HG03460 (cell line): Measurements from ENCODE around the gene NRP2.

Experiments
- ATAC-seq: cut with Tn5 transposase; IDR thresholded peaks from one replicate; pipeline ENCODE4 v1.9.1; 2021; ENCODE audit not compliant: unreplicated experiment

The NRP2 gene

DNA sequence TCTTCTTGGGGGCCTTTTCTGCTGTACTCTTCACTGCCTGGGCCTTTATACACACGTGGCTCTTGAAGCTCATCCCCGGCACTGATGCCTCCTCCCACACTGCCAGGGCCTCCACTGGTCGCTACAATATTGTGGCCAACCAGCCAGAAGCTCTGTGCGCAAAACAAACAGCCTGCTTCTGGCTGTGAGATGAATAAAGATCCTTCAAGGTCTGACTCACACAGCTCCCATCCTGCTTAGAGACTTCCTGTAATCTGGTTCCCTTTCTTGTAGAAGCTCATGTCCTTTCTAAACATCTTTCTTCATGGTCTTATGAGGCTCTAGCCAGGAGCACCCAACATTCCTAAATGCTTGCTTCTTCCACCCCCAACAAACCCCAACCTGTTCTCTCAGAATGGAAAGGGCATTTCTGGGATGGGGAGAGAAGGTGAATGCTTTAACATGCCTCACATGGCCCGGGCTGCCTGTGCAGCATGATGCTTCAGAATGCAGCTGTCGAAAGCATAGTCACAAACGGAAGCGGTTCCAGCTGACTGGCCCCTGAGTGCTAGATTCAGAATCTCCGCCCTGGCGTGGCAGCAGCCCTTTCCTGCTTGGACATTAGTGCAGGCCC, 24.6 kb downstream of the NRP2 start:
- peak; percentile 95 for ATAC-seq

DNA sequence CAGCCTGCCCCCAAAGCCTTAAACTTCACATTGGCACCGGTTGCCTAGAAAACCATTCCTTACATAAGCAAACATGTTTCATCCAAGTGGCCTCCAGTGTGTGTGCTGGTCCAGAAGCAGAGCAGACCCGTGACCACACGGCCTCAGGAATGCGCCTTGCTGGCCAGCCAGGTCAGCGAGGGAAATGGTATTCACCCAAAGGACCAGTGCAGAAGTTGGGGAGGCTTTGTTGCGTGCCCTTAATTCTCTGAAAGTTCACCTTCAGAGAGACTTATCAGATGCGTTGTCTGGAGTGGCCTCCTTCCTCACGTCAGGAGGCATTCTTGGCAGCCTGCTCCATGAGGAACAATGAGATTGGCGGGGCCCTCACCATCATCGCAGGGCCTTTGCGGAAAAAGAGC, 25.9 kb downstream of the NRP2 start:
- ATAC-seq = no peak

DNA sequence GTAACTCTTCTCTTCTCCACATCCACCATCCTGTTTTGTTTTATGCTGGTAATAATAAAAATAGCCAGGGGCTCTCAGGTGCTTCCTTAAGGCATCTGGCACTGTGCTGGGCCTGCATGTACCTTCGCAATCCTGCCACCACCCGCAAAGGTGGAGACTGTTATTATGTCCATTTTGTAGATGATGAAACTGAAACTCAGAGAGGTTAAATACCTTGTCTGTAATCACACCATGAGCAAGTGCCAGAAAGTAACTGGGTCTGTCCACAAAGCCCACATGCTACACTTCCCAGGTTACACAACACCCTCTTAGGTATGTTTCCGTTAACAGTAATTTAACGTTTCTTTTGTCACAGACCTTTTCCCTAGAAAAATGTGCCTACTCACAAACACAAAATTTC, 27.0 kb downstream of the NRP2 start:
- no peak for ATAC-seq

DNA sequence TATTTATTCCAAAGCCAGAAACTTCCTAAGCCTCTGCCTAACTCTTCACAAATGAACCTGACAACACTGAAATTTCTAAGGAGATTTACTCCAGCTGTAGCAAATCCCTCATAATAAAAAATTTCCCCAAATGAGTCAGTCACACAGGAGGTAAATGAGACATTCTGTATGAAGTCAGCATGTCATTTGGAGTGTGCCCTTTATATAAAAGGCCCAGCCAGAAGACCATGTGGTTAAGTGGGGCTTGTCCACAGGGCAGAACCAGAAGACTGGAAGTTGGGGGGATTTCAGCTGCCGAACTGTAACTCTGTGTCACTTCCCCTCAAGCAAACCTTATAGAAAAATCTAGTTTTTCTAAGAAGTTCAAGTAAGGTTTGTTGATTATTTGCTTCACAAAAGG, 30.2 kb downstream of the NRP2 start:
- no peak for ATAC-seq

DNA sequence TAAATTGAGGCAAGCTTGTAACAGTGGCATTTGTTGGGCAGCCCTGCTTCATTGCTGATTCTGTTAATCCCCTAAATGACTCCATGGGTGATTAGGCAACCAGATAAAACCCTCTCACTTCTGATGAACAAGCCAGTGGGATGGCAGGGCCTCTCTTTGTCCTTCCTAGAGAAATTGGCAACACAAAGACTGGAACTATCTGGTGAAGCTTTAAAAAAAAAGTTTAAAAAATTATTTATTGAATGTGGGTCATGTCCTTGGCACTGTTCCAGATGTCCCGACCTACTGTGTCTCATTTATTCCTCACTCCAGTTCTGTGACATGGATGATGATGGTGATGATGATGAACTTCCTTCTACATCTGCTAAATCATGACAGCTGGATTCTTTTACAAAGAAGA, 30.8 kb downstream of the NRP2 start:
- ATAC-seq = no peak

DNA sequence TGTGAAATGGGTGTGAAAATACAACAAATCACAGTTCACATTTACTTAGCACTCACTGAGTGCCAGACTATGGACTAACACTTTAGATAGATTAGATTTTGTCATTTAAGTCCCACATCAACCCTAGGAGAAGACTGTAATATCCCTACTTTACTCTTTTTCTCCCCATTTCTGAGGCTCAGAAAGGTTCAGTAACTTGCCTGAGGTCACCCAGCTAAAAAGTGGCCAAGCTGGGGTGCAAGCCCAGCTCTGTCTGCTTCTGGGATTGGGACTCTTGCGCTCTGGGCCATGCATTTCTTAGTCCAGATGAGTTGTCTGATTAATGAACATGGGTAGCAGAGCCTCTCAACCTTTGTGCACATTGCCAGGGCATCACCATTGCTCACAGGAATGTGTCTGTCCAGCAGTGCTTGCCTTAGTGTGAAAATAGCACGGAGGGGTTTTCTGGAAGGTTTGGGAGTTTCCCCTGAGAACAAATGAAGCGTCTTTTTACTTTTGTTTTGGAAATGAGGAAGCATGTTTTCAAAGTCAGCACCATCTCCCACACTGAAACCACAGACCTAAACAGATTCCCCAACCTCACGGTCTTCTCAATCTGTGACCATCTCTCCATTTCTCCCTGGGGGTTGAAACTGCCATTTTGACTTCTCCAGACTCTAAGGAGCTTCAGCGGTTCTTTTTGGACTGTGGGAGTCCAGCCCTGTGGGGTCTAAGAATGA, 31.9 kb downstream of the NRP2 start:
- peak; percentile 67 for ATAC-seq

DNA sequence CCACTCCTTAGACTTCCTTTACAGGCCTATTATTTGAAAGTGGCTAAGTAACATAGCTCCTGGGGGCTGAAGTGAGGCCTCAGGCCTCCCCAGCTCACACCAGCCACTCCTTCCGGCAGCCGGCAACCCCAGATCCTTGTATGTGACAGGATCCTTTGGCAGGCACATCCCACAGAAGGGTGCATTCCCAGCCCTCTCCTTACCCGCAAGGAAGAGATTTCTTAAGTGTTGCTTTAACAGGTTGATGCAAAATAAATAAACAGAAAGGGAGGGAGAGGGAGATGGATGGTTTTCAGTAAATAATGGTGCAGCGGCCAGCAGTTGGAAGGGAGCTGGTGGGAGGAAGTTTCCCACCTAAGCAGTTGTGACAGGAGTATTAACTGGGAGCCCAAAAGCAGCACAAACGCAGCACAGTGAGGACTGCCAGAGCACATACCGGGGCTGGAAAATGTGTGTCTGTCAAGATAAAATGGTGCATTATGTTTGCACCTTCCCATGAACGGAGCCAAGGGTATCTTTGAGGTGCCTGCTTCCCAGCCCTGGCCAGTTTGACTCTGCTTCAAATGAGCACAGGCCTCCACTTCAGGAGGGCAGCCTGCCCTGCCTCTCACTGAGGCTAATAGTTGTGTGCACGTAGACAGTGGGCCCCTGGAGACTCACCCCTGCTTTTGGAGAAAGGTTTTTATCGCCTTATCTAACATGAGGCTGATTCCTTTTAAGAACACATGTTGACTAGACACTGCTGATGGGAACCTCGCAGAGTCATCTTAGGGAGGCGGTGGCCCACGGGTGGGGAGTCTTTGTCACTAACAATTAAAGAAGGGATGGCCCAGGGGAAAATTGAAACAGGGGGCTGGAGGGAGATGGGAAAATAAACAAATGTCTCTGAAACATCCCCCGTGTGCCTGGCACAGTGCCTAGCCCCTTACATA, 32.8 kb downstream of the NRP2 start:
- ATAC-seq = no peak

DNA sequence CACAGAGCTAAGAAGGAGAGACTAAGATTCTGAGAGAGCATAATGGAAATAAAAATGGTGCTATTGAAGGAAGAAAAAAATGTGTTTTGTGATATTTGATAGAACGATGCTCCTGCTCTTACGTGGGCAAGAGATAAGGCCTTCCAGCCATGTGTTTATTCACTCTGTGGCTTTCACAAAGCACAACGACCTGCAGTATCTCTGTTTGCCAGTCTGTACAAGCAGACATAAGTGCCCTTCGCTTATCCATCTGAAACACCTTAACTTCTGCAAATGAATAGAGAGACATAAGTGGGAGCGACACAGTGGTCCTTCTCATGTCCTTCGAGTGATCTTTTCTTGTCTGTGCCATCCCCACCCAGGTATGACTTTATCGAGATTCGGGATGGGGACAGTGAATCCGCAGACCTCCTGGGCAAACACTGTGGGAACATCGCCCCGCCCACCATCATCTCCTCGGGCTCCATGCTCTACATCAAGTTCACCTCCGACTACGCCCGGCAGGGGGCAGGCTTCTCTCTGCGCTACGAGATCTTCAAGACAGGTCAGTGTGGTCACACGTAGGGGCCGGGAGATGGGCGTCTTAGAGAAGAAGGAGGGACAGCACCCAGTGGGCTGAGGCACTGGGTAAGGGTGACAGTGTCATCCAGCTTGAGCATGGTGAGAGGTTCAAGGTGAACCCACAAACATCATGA, 33.7 kb downstream of the NRP2 start:
- no peak for ATAC-seq

DNA sequence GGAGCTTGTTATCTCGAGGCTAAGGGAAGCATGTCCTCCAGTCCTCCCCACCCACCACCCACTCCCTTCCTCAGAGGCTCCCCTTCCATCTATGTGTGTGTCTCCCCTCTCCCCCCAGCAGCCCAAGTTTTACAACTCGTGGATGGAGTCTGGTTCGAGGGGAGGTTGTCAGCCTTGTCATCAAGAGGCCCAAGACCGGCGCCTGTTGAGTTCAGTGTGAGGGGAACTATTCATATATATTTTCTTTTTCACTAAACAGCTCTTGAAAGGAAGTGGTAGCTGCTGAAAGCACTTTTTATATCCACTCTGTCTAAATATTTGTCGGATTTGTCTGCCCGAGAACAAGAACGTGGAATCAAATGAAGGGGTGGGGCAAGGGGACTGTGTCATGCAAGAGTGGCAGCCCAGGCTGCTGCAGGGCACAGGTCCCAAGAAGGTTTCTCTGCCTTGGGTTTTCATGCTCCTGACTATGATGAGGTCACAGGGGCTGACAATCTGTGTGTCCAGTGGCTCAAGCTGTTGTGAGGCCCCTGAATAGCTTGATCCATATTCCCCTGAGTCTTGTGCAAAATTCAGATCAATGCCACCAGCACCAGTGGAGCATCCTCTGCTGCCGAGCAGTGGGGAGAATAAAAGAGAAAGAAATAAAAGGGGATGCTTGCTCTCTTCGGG, 35.0 kb downstream of the NRP2 start:
- no peak for ATAC-seq

DNA sequence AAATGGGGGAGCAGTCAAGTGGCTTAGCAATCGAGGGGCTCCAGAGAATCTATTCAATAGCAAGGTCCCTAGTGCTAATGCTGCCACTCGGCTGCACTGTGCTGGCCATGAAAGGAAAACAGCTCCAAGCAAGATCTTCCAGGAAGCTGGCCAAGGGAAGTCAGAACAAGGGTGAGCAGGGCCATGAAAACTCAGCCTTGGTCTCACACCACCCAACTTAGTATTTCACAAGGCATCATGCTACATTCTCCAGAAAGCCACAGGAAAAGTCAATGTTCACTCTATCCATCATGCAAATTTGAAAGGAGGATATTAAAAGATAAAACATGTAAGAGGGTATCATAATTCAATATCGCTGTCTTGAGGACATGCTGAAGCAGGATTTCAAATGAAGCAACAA, 35.7 kb downstream of the NRP2 start:
- no peak for ATAC-seq

DNA sequence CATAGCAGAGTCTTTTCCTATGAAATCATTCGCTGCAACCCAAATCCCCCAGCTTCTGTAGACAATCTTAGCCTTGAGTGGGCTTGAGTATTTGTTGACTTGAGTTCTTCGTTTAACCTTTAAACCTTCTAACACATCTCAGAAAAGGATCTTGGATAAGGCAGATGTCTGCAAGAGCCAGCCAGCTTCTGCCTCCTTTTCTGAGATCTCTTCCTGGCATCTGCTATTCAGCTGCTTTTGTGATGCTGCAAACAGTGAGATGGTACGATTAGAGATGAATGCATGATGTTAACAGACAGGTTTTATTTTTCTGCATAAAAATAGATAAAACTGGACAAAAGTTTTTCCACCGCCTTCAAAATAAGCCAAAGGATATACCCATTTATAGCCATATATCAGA, 37.5 kb downstream of the NRP2 start:
- no peak for ATAC-seq

DNA sequence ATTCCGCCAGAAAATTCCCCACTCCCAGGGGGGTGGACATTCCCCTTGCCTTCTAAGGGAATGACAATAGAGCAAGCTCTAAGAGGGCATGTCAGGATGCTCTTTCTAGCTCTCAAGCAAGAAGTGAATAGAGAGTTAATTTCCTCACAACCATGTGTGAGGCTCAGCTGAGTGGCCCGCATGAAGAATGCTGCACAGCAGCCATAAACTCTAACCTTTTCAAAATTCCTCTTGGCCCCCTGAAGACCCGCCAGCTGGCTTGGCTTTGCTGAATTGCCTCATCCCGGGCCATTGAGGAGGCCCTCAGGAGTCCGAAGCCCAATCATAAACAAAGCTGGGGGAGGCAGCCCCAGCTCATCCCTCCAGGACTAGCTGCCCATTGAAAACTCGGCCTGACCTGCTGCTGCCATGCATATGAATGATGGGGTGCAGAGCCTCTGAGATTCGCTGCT, 38.2 kb downstream of the NRP2 start:
- ATAC-seq = no peak

DNA sequence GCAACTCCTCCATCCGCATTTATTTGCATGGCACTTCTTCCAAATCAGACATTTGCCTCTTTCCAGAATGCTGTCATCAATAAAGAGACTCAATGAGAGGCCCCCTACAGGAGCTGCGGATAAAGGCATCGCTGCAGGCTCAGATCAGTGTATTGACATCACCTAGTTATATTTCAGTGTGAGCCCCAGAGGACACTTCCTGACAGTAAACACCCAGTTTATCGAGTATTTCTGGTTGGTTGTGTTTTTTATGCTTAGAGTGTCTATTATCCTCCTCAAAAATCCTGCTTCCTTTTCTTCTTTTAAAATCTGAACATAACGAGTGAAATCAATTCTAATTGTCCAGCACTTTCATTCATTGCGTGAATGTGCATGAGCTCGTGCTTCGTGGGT, 38.8 kb downstream of the NRP2 start:
- no peak for ATAC-seq

DNA sequence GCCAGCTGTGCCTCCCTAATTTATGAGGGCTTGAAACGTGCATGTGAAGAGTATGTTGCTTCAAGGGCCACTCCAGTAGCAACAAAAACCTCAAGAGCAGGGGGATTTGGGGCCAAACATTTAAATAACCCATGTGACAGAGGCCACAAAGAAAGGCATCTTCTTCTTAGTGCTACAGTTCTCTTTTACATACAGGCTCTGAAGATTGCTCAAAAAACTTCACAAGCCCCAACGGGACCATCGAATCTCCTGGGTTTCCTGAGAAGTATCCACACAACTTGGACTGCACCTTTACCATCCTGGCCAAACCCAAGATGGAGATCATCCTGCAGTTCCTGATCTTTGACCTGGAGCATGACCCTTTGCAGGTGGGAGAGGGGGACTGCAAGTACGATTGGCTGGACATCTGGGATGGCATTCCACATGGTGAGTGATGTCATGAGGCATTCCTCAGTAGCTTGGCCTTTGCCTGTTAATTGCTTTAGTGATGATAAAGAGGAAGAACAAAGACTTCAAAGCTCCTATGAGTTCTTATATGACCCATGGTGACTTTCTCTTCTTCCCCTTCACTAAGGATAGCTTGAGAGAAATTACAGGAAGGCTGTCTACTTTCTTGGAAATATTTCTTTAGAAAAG, 40.1 kb downstream of the NRP2 start:
- ATAC-seq = no peak

DNA sequence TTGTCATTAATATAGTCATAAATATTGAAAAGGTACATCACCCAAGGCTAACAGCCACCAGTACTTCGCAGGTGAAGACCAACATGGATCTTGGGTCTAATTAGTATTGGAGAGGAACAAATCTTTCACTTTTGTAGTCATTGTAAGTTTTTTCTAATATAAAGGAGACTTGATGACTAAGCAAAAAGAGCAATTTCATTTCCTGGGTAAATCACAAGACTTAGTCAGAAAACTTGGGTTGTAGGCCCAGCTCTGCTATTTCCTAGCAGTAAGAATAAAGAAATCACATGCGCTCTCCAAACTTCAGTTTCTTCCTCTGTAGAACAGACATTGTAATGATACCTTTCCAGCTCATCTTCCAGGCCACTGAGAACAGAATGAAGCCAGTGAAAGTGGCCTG, 40.9 kb downstream of the NRP2 start:
- no peak for ATAC-seq

DNA sequence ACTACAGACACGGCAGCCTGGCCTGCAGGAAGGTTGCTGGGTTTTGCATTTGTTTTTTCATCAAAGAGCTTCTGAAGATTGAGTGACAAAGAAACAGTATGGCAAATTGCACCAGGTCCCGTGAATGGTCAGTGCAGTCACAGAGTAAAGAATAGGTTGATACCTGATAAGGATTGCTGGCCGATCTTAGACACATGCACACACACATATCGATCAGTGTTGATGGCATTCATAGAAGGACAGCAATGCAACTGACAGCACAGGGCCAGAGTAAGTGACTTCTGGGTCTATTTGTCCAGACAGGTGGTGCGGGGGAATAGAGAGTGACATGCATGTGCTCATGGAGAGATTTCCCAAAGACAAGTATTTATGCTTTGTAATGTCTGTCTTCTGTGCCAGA, 42.8 kb downstream of the NRP2 start:
- ATAC-seq = no peak

DNA sequence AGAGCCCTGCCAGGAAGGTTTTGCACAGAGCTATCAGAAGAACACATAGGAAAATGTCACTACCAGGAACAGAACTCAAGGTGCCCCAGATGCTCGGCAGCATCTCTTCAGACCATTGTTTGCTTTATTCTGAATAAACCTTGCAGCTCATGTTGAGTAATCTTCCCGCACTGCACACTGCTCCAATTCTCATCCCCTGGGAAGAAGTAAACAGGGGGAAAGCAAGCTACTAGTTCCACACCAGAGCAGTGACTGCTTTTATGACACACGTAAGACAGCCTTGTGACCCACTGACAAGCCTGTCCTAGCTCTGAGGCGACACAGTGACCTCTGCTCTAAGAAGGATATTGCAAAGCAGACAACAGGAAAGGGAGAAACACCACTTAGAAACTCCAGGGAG, 44.2 kb downstream of the NRP2 start:
- no peak for ATAC-seq

DNA sequence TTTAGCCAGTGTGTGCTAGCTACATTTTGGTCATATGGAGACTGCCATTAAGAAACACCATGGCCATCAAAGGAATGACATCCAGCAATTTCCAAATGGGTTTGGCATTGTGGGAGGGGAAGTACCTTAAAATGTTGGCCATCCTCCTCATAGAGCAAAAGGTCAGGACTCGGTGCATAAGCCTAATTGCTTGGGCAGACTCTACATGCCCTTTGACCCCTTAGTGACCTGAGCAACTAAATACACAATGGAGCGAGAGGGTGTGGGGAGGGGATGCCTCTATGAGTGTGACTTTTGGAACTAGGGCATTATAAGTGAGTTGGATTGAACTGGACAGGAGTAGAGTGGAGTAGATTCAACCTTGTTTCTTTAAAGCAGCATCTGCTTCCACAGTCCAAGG, 44.9 kb downstream of the NRP2 start:
- no peak for ATAC-seq

DNA sequence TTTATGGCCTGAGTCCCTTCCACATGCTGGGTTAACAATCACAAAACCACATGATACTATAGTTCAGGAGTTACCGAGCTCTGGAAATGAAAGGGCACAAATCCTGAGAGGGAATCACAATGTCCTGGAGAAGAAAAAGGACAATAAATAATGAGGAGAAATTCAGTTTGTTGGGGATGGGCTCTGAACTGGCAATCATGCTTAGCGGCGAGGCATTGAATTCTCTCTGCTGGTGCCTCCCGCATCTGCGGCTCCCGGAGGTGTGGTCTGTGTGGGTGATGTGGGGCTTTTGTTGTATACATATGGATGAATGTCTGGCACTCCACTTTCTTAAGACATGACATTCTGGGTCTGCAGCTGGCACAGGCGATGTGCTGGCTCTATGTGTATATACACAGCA, 46.1 kb downstream of the NRP2 start:
- no peak for ATAC-seq

DNA sequence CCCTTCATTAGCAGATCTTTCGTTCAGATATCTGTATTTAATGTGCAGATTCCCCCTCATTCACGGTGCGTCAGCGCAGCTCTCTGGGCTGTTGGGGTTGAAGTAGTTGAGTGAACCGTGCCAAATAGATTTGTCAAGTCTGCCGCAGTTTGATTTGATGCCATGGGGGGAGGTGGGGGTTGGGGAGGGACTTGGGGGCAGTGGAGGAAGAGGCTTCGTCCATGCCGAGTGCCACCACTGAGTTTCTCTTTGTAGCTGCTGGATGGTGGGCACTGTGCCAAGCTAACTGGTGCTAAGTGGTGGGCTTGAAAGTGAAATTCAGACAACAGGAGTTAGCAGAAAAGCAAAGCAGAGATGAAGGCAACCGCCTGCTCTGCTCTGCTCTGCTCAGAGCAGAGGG, 47.9 kb downstream of the NRP2 start:
- ATAC-seq = no peak
